Kidney (tissue), 14 donors: ENCODE data around the gene ZNF84. TPM values are rescaled to one million over a fixed set of nuclear protein-coding genes. Genes with fewer than 3 reads are reported as not detected.
A peak's percentile ranks its signal among the peaks of the same experiment; 100 is the strongest.

Source experiments
- DNase-seq, 5 donors: peaks; one replicate each; pipeline ENCODE4 v3.0.0-alpha.2; 2013 to 2020
- FAIRE-seq: peaks from 2 replicates; lab custom pipeline; 2012; peaks lifted over from hg19 to GRCh38; lab: Jason Lieb, UNC
- H3K27ac ChIP-seq, 2 donors: one replicate each; pipeline ENCODE4 v1.7.0; 2013; ENCODE audit warnings: low read depth in 2 of 2, low read length in 2 of 2, inconsistent platforms in 1 of 2
- H3K27me3 ChIP-seq: one replicate; pipeline ENCODE4 v1.7.1; 2013; ENCODE audit warnings: low read length, inconsistent platforms; ENCODE audit not compliant: control insufficient read depth, insufficient read depth
- H3K36me3 ChIP-seq, 3 donors: one replicate each; pipeline versions ENCODE4 v1.7.0 to v1.7.1; 2013; ENCODE audit warnings: low read length in 3 of 3, control low read depth in 1 of 3, inconsistent platforms in 1 of 3; ENCODE audit not compliant: insufficient read depth in 3 of 3, control insufficient read depth in 2 of 3
- H3K4me1 ChIP-seq, 3 donors: one replicate each; pipeline versions ENCODE4 v1.7.0 to v1.7.1; 2013; ENCODE audit warnings: low read length in 3 of 3, inconsistent platforms in 1 of 3, low read depth in 1 of 3; ENCODE audit not compliant: control insufficient read depth in 2 of 3, insufficient read depth in 2 of 3
- H3K4me3 ChIP-seq, 3 donors: one replicate each; pipeline versions ENCODE4 v1.7.0 to v1.8.1; 2013; ENCODE audit warnings: low read length in 3 of 3, control low read depth in 1 of 3, inconsistent platforms in 1 of 3
- H3K9ac ChIP-seq, 3 donors: one replicate each; pipeline versions ENCODE4 v1.7.0 to v1.7.1; 2013; ENCODE audit warnings: low read length in 3 of 3, control low read depth in 1 of 3, inconsistent platforms in 1 of 3
- H3K9me3 ChIP-seq, 3 donors: one replicate each; pipeline versions ENCODE4 v1.7.0 to v1.7.1; 2013; ENCODE audit warnings: low read length in 3 of 3, control low read depth in 1 of 3, inconsistent platforms in 1 of 3; ENCODE audit not compliant: control insufficient read depth in 2 of 3, insufficient read depth in 1 of 3
- intact Hi-C: fragments of 100-400 bp; cut with DNase I; formaldehyde crosslinking; loops from one replicate; pipeline ENCODE4 v1.11.1; 2022
- polyA plus RNA-seq: library from polyadenylated mRNA; stranded (reverse); fragments of 350-450 nt; fragmentation: Illumina TruSeq; extraction: RNeasy Lipid Tissue Mini Kit (QIAGEN cat#74804); gene quantifications from one replicate; pipeline ENCODE4 v1.2.3, GENCODE V29; 2014; ENCODE audit warnings: low read depth, low replicate concordance; ENCODE audit not compliant: insufficient read depth
- total RNA-seq: library from RNA; stranded (reverse); fragmentation: NEBNext Ultra II Directional; extraction: Animal tissue kit (Norgen Biotek cat#: 25700); gene quantifications from one replicate; pipeline ENCODE4 v1.2.1, GENCODE V29; 2021
- TF ChIP-seq, protein P1 (sequence below): IDR thresholded peaks from 3 replicates; pipeline ENCODE4 v1.5.1; 2012; ENCODE audit warnings: mild to moderate bottlenecking, moderate library complexity, borderline replicate concordance; ENCODE audit not compliant: insufficient read depth; ENCODE audit errors: extremely low read depth
- donor health status: control.
- donor health status: control.
- donor health status: control.
- donor health status: control.
- donor health status: control.
- donor health status: DM: yes; HTN: yes; CAD: no.
- donor health status: Normal renal cell carcinoma (clear cell type).

The ZNF84 gene
- total and polyA plus RNA-seq, 2 donors from 2014 or later, result 15.5 to 32.7 TPM

GRCh38 chr12:133083345-133083744 lies 46.0 kb downstream of the ZNF84 start:
- Histone ChIP-seq H3K4me1 (peaks cover 0 to 5% (median 2%) of the 10 kb centered on the region in 3 donors), H3K27ac (no peak overlapping the region), H3K27me3 (no peaks in the 10 kb centered on the region), H3K9ac (no peak overlapping the region), H3K9me3 (peaks cover 15 to 59% (median 17%) of the 10 kb centered on the region in 3 donors), H3K36me3 (peaks cover 23 to 50% (median 26%) of the 10 kb centered on the region in 3 donors), H3K4me3 (no peak overlapping the region)
- FAIRE-seq (no peak), DNase-seq (no peak)
- TF ChIP-seq, protein P1, sequence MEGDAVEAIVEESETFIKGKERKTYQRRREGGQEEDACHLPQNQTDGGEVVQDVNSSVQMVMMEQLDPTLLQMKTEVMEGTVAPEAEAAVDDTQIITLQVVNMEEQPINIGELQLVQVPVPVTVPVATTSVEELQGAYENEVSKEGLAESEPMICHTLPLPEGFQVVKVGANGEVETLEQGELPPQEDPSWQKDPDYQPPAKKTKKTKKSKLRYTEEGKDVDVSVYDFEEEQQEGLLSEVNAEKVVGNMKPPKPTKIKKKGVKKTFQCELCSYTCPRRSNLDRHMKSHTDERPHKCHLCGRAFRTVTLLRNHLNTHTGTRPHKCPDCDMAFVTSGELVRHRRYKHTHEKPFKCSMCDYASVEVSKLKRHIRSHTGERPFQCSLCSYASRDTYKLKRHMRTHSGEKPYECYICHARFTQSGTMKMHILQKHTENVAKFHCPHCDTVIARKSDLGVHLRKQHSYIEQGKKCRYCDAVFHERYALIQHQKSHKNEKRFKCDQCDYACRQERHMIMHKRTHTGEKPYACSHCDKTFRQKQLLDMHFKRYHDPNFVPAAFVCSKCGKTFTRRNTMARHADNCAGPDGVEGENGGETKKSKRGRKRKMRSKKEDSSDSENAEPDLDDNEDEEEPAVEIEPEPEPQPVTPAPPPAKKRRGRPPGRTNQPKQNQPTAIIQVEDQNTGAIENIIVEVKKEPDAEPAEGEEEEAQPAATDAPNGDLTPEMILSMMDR, result no peak
- intact Hi-C loops, result no loop called here

DNA sequence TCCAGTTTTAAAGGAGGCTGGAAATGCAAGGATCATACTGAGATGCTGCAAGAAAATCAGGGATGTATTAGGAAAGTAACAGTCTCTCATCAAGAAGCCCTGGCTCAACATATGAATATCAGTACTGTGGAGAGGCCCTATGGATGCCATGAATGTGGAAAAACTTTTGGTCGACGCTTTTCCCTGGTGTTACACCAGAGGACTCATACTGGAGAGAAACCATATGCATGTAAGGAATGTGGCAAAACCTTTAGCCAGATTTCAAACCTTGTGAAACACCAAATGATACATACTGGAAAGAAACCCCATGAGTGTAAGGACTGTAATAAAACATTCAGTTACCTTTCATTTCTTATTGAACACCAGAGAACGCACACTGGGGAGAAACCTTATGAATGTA lies 68.3 kb downstream of the ZNF84 start:
- no peak overlapping the region for H3K9ac ChIP-seq
- peaks cover 28 to 94% (median 70%) of the 10 kb centered on the region in 3 donors for H3K9me3 ChIP-seq
- H3K27ac ChIP-seq, result no peak overlapping the region
- H3K4me3 ChIP-seq, result peak overlapping the region in 2 of 3 donors; percentile 0 to 31
- intact Hi-C loops, result loop anchor here (5.0 kb wide), 1 partner anchor 53 kb away; no protein-coding TSS in a partner anchor
- no peak for DNase-seq
- TF ChIP-seq, protein P1, result no peak
- H3K27me3 ChIP-seq, result no peaks in the 10 kb centered on the region
- no peak for FAIRE-seq
- no peaks in the 10 kb centered on the region for H3K4me1 ChIP-seq
- H3K36me3 ChIP-seq, result peaks cover 26 to 60% (median 31%) of the 10 kb centered on the region in 3 donors

GRCh38 chr12:133106253-133106652 lies 68.9 kb downstream of the ZNF84 start:
- intact Hi-C loops, result loop anchor here (5.0 kb wide), 1 partner anchor 54 kb away; no protein-coding TSS in a partner anchor
- TF ChIP-seq, protein P1, result no peak
- FAIRE-seq (no peak), DNase-seq (no peak)
- H3K27me3 ChIP-seq, result no peaks in the 10 kb centered on the region
- H3K4me3 ChIP-seq, result peak overlapping the region in 2 of 3 donors; percentile 0 to 31
- H3K27ac ChIP-seq, result no peak overlapping the region
- peaks cover 25 to 54% (median 29%) of the 10 kb centered on the region in 3 donors for H3K36me3 ChIP-seq
- no peaks in the 10 kb centered on the region for H3K4me1 ChIP-seq
- H3K9ac ChIP-seq, result no peak overlapping the region
- peaks cover 26 to 94% (median 65%) of the 10 kb centered on the region in 3 donors for H3K9me3 ChIP-seq

DNA sequence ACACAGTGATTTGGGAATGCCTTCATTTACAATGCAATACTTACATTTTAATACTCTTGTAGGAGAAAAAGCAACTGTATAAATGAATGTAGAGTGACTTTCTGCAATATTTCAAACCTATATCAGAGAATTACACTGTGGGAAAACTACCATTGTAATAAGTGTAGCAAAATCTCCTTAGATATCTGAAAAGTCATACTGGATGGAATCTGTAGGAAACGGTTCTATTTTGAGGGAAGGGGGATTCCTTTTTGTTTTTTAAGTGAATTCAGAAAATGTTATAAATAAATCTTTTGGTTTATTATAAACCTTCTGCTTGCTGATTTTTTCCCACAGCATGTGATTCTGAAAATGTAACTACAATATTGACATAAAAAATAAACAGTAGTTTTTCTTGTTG lies 69.8 kb downstream of the ZNF84 start:
- DNase-seq (no peak), FAIRE-seq (no peak)
- Histone ChIP-seq H3K36me3 (peaks cover 21 to 48% (median 25%) of the 10 kb centered on the region in 3 donors), H3K27me3 (no peaks in the 10 kb centered on the region), H3K4me1 (no peaks in the 10 kb centered on the region), H3K4me3 (peak overlapping the region in 1 of 3 donors; percentile 11), H3K9me3 (peaks cover 22 to 90% (median 62%) of the 10 kb centered on the region in 3 donors), H3K9ac (no peak overlapping the region), H3K27ac (no peak overlapping the region)
- intact Hi-C loops, result loop anchor here (5.0 kb wide), 1 partner anchor 55 kb away; no protein-coding TSS in a partner anchor
- TF ChIP-seq, protein P1, result no peak
